HFF-Myc (cell line): Measurements from ENCODE around the gene OPCML.

Experiments
- DNase-seq: peaks from one replicate; pipeline ENCODE4 v3.0.0-alpha.2; 2011; ENCODE audit warnings: low read depth; ENCODE audit errors: extremely low read depth
- H3K4me3 ChIP-seq: replicated peaks from 2 replicates; pipeline ENCODE4 v1.5.1; 2011; ENCODE audit warnings: low read depth, mild to moderate bottlenecking, control low read depth, low read length
- CTCF ChIP-seq: IDR thresholded peaks from 2 replicates; pipeline ENCODE4 v1.5.1; 2012; ENCODE audit warnings: mild to moderate bottlenecking, low read depth, low read length, control low read depth; ENCODE audit errors: missing control alignments

Gene OPCML

GRCh38 chr11:133311230-133311629 is 221.1 kb downstream of the OPCML start:
- H3K4me3 ChIP-seq, result no peak overlapping the region
- TF ChIP-seq CTCF, result no peak
- DNase-seq, result no peak

- TF ChIP-seq CTCF, result no peak
- no peak overlapping the region for H3K4me3 ChIP-seq
- no peak for DNase-seq
These were observed 226.3 kb downstream of the OPCML start for GRCh38 chr11:133306019-133306418.

GRCh38 chr11:133305208-133305956 is 226.9 kb downstream of the OPCML start:
- TF ChIP-seq CTCF, result no peak
- no peak overlapping the region for H3K4me3 ChIP-seq
- no peak for DNase-seq

GRCh38 chr11:133303262-133303661 is 229.0 kb downstream of the OPCML start:
- no peak overlapping the region for H3K4me3 ChIP-seq
- TF ChIP-seq CTCF, result no peak

GRCh38 chr11:133302056-133302455 is 230.2 kb downstream of the OPCML start:
- no peak for DNase-seq
- TF ChIP-seq CTCF, result no peak
- H3K4me3 ChIP-seq, result no peak overlapping the region

More at GRCh38 chr11:133303262-133303661, 229.0 kb downstream of the OPCML start:
- no peak for DNase-seq

GRCh38 chr11:133300666-133301065 is 231.6 kb downstream of the OPCML start:
- no peak for DNase-seq
- TF ChIP-seq CTCF, result no peak
- H3K4me3 ChIP-seq, result no peak overlapping the region

GRCh38 chr11:133291780-133292179 is 240.5 kb downstream of the OPCML start:
- no peak for DNase-seq
- no peak overlapping the region for H3K4me3 ChIP-seq
- TF ChIP-seq CTCF, result no peak
